B cell (primary cell): ENCODE measurements around the gene TMEM38B. TPM values are rescaled to one million over a fixed set of nuclear protein-coding genes. Genes with fewer than 3 reads are reported as not detected.
"Not testable (repeated sequence)": the region's sequence is repeated elsewhere in the genome, so short reads cannot be mapped to it uniquely, and the experiment has no call there.

Source experiments
- ATAC-seq: fragments of 200-7000 bp; cut with Tn5 transposase; one replicate; pipeline ENCODE4 v1.10.0; 2021; ENCODE audit warnings: low read depth, mild to moderate bottlenecking, moderate number of reproducible peaks, moderate library complexity
- CTCF ChIA-PET: fragments of 350-600 bp; sonication (Branson Sonifier 250); formaldehyde crosslinking; loops from one replicate; lab custom pipeline; 2021; ENCODE audit warnings: antibody characterized with exemption, inconsistent platforms; lab: Charles Lee
- POLR2A ChIA-PET: fragments of 350-600 bp; sonication (Branson Sonifier 250); formaldehyde crosslinking; loops from one replicate; lab custom pipeline; 2021; ENCODE audit warnings: antibody characterized with exemption; lab: Charles Lee
- DNase-seq: peaks from one replicate; pipeline ENCODE4 v3.0.0; 2013
- H2AFZ ChIP-seq: 2 replicates; pipeline ENCODE4 v1.6.1; 2012; ENCODE audit warnings: mild to moderate bottlenecking, low read depth, low read length; ENCODE audit not compliant: insufficient read depth, poor library complexity, severe bottlenecking
- H3K27ac ChIP-seq, 2 donors: 1 replicate in 1 of 2; 2 replicates in 1 of 2; pipeline ENCODE4 v1.5.1; 2012 to 2013; ENCODE audit warnings: low read length in 2 of 2, mild to moderate bottlenecking in 2 of 2, moderate library complexity in 1 of 2
- H3K27me3 ChIP-seq, 4 experiments: fragments of 200-600 bp in 1 of 4; sonication (generic) in 1 of 4; replicated peaks in 1 of 4; 1 replicate in 2 of 4; 2 replicates in 2 of 4; pipeline versions ENCODE4 v1.6.1 to v1.7.0; 2013 to 2016; ENCODE audit warnings: low read length in 3 of 4, mild to moderate bottlenecking in 2 of 4, mixed read lengths in 1 of 4, moderate library complexity in 1 of 4; ENCODE audit not compliant: insufficient read depth in 4 of 4, control insufficient read depth in 3 of 4; ENCODE audit errors: control extremely low read depth in 1 of 4
- H3K36me3 ChIP-seq, 2 experiments: replicated peaks in 1 of 2; 1 replicate in 1 of 2; 2 replicates in 1 of 2; pipeline versions ENCODE4 v1.6.1 to v1.7.1; 2013; ENCODE audit warnings: low read length in 1 of 2; ENCODE audit not compliant: insufficient read depth in 2 of 2, control insufficient read depth in 1 of 2; ENCODE audit errors: control extremely low read depth in 1 of 2, extremely low read depth in 1 of 2
- H3K4me1 ChIP-seq, 2 donors: fragments of 200-600 bp in 1 of 2; sonication (generic) in 1 of 2; 1 replicate in 1 of 2; 2 replicates in 1 of 2; pipeline versions ENCODE4 v1.5.1 to v1.6.1; 2013 to 2017; ENCODE audit warnings: low read length in 2 of 2; ENCODE audit not compliant: control insufficient read depth in 2 of 2, insufficient read depth in 2 of 2
- H3K4me2 ChIP-seq: replicated peaks from 2 replicates; pipeline ENCODE3; 2012; ENCODE audit warnings: mild to moderate bottlenecking, low read depth, low read length; ENCODE audit not compliant: poor library complexity, severe bottlenecking
- H3K4me3 ChIP-seq, 5 experiments: fragments of 200-600 bp in 1 of 5; sonication (generic) in 1 of 5; 1 replicate in 3 of 5; 2 replicates in 2 of 5; pipeline versions ENCODE4 v1.5.1 to v1.7.0; 2011 to 2016; ENCODE audit warnings: low read length in 4 of 5, mild to moderate bottlenecking in 4 of 5, low read depth in 2 of 5, control low read depth in 1 of 5, moderate library complexity in 1 of 5; ENCODE audit not compliant: insufficient read depth in 1 of 5; ENCODE audit errors: control extremely low read depth in 1 of 5, extremely low read depth in 1 of 5
- H3K79me2 ChIP-seq: fragments of 200-600 bp; sonication (generic); one replicate; pipeline ENCODE4 v1.6.0; 2016; ENCODE audit warnings: low read length; ENCODE audit not compliant: control insufficient read depth, insufficient read depth
- H3K9ac ChIP-seq: fragments of 200-600 bp; sonication (generic); 2 replicates; pipeline ENCODE4 v1.6.1; 2017; ENCODE audit warnings: mild to moderate bottlenecking, low read length, moderate library complexity
- H3K9me3 ChIP-seq, 3 donors: one replicate each; pipeline versions ENCODE4 v1.6.1 to v1.7.1; 2013; ENCODE audit warnings: low read length in 2 of 3; ENCODE audit not compliant: control insufficient read depth in 2 of 3, insufficient read depth in 1 of 3; ENCODE audit errors: control extremely low read depth in 1 of 3
- H4K20me1 ChIP-seq: 2 replicates; pipeline ENCODE4 v1.6.0; 2012; ENCODE audit warnings: mild to moderate bottlenecking, low read length; ENCODE audit not compliant: insufficient read depth, control insufficient read depth, poor library complexity, severe bottlenecking
- H3K27ac Mint-ChIP-seq: one replicate; pipeline ENCODE4 v1.8.0; 2021; ENCODE audit warnings: mixed read lengths
- H3K27me3 Mint-ChIP-seq: one replicate; pipeline ENCODE4 v1.8.0; 2021; ENCODE audit warnings: mixed read lengths
- H3K4me1 Mint-ChIP-seq: one replicate; pipeline ENCODE4 v1.8.0; 2021; ENCODE audit warnings: mixed read lengths
- H3K4me3 Mint-ChIP-seq: one replicate; pipeline ENCODE4 v1.8.0; 2021; ENCODE audit warnings: mixed read lengths
- H3K9me3 Mint-ChIP-seq: one replicate; pipeline ENCODE4 v1.8.0; 2022; ENCODE audit warnings: mixed read lengths; ENCODE audit not compliant: insufficient read depth
- CTCF ChIP-seq: fragments of 200-600 bp; IDR thresholded peaks from one replicate; pipeline ENCODE4 v1.8.0; 2022; ENCODE audit warnings: antibody characterized with exemption, mild to moderate bottlenecking
- EZH2 ChIP-seq: IDR thresholded peaks from 2 replicates; pipeline ENCODE4 v1.6.1; 2012; ENCODE audit warnings: borderline replicate concordance, low read depth, mild to moderate bottlenecking, moderate library complexity, low read length; ENCODE audit not compliant: insufficient read depth, poor library complexity, severe bottlenecking
- WGBS: methylation state at CpG from one replicate; pipeline ENCODE4 v1.1.5; 2013; ENCODE audit warnings: missing lambda C conversion rate; ENCODE audit not compliant: insufficient coverage; 5-methylcytosine and 5-hydroxymethylcytosine counted together
- intact Hi-C: fragments of 100-400 bp; cut with micrococcal nuclease; formaldehyde crosslinking; loops from one replicate; pipeline ENCODE4 v1.10.0; 2022
- polyA plus RNA-seq: library from polyadenylated mRNA; depleted of rRNA; stranded (reverse); fragments of >200 nt; gene quantifications from 2 replicates; pipeline ENCODE4 v1.2.3, GENCODE V29; 2012
- total RNA-seq, 2 donors: library from RNA; stranded (reverse); fragments of 120-200 nt in 1 of 2; gene quantifications; 1 replicate in 1 of 2; 2 replicates in 1 of 2; pipeline versions ENCODE4 v1.2.3 to v1.2.4, GENCODE V29; 2013 to 2022

TMEM38B gene
- total and polyA plus RNA-seq, 2 donors (not counting 1 experiment from before 2014, with no cell fraction given): 6.4 to 29.6 TPM

- Mint-ChIP-seq H3K27me3 (no peaks in the 10 kb centered on the region), H3K27ac (no peak overlapping the region), H3K4me1 (no peaks in the 10 kb centered on the region), H3K9me3 (peaks cover 2% of the 10 kb centered on the region), H3K4me3 (no peak overlapping the region)
- Histone ChIP-seq H3K36me3 (no peaks in the 10 kb centered on the region), H3K9ac (no peak overlapping the region), H2AFZ (no peak overlapping the region), H3K4me2 (no peak overlapping the region), H3K79me2 (no peaks in the 10 kb centered on the region), H3K4me3 (no peak overlapping the region), H3K4me1 (no peaks in the 10 kb centered on the region), H3K27ac (no peak overlapping the region), H3K9me3 (peaks cover 0 to 4% (median 0%) of the 10 kb centered on the region in 3 donors), H3K27me3 (no peaks in the 10 kb centered on the region), H4K20me1 (no peaks in the 10 kb centered on the region)
- ChIA-PET CTCF (no interaction called here), POLR2A (no interaction called here)
- TF ChIP-seq EZH2 (no peak), CTCF (no peak)
- intact Hi-C loops: no loop called here
- ATAC-seq (no peak), DNase-seq (no peak)
- 99% methylated on average over 7 of the region's 8 CpGs for WGBS
Measured at GRCh38 chr9:105760053-105760452, 65.7 kb downstream of the TMEM38B start.

GRCh38 chr9:105782561-105783494 lies 88.5 kb downstream of the TMEM38B start:
- H3K27ac Mint-ChIP-seq, intact Hi-C loops, ATAC-seq: not testable (repeated sequence)

GRCh38 chr9:105783495-105783872 lies 89.1 kb downstream of the TMEM38B start:
- H3K79me2 ChIP-seq, H3K4me1 ChIP-seq, intact Hi-C loops, CTCF ChIA-PET, H2AFZ ChIP-seq, H3K9ac ChIP-seq, H3K36me3 ChIP-seq, H3K4me3 Mint-ChIP-seq, H3K27me3 Mint-ChIP-seq, H3K4me1 Mint-ChIP-seq, H3K9me3 ChIP-seq, H3K27me3 ChIP-seq, H3K27ac Mint-ChIP-seq, H3K4me2 ChIP-seq, ATAC-seq, POLR2A ChIA-PET, H3K27ac ChIP-seq, H3K4me3 ChIP-seq, H4K20me1 ChIP-seq, H3K9me3 Mint-ChIP-seq, DNase-seq: not testable (repeated sequence)
- 100% methylated on average over 4 of the region's 6 CpGs for WGBS

More at GRCh38 chr9:105782561-105783494, 88.5 kb downstream of the TMEM38B start:
- H3K4me3 ChIP-seq, H3K27me3 ChIP-seq, CTCF ChIA-PET, H3K9me3 Mint-ChIP-seq, H2AFZ ChIP-seq, H3K4me2 ChIP-seq, H3K4me1 Mint-ChIP-seq, H3K27me3 Mint-ChIP-seq, H3K9me3 ChIP-seq, H3K4me3 Mint-ChIP-seq, DNase-seq, POLR2A ChIA-PET, H3K36me3 ChIP-seq, H3K27ac ChIP-seq, H4K20me1 ChIP-seq, H3K79me2 ChIP-seq, H3K9ac ChIP-seq, H3K4me1 ChIP-seq: not testable (repeated sequence)
- WGBS: 99% methylated on average over 17 of the region's 27 CpGs
